Measurements from ENCODE around the gene SDHB. TPM values are rescaled to one million over a fixed set of nuclear protein-coding genes. Genes with fewer than 3 reads are reported as not detected.

SDHB gene
- polyA plus RNA-seq, 1 of the 3 experiments (the other 2 are of a cell fraction), result 128 TPM

DNA sequence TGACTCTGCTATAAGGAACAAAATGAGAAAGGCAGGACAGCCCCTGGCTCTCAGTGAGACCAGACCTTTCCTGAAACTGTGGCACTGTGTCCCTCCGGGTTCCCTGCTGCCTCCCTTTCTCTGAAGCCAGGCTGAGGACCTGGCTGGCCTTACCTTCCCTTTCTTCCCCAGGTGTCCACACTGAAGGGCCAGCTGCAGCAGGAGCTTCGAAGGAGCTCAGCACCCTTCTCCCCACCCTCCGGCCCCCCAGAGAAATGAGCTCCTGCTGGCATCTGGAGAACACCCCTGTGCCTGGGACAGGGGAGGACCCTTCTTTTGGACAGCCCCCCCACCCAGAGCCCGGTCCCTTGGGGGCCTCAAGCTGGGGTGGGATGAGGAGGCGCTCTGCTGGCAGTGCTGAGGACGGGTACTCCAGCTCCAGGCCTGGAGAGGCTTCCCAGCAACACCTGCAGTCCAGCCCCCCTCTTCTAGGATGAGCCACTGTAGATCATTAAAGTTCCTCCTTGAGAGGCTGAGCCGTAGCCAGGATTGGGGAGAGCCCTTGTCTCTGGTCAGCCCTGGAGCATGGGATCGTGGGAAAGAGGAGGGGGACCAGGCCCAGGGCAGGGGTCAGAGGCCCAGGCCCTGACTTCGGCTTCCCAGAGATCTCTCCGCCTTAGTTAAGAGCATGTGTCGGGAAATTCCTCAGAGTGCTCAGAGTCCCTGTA lies 81.5 kb downstream of the SDHB start:
- Histone ChIP-seq H4K20me1 (ENCODE audit: insufficient read depth) (peaks cover 30% of the 10 kb centered on the region), H3K27me3 (ENCODE audit: insufficient read depth) (no peaks in the 10 kb centered on the region), H3K79me2 (ENCODE audit: insufficient read depth) (peaks cover 21% of the 10 kb centered on the region), H3F3A (replicated peaks; ENCODE audit: insufficient read depth) (peaks cover 12% of the 10 kb centered on the region), H3K36me3 (replicated peaks in 1 of 2; ENCODE audit: control insufficient read depth in 1 of 2, insufficient read depth in 2 of 2, low read length in 1 of 2) (peaks cover 10 to 24% of the 10 kb centered on the region in 2 experiments), H3K4me3 (ENCODE audit: low read depth in 2 of 2, low read length in 1 of 2) (no peak overlapping the region), H3K27ac (ENCODE audit: low read depth in 2 of 2, low read length in 1 of 2) (peak overlapping the region in 1 of 2 experiments; percentile 22; a peak in 1 of 4 replicates), H3K9ac (no peak overlapping the region), H3K4me1 (ENCODE audit: control insufficient read depth in 1 of 2, insufficient read depth in 2 of 2, low read depth in 1 of 2, low read length in 1 of 2) (peaks cover 4 to 39% of the 10 kb centered on the region in 2 experiments; a peak in 2 of 4 replicates), H2AFZ (ENCODE audit: low read depth) (no peak overlapping the region), H3K9me2 (no peaks in the 10 kb centered on the region), H3K4me2 (no peak overlapping the region), H3K9me3 (no peaks in the 10 kb centered on the region)
- no peak for DNase-seq
- TF ChIP-seq, protein P1, sequence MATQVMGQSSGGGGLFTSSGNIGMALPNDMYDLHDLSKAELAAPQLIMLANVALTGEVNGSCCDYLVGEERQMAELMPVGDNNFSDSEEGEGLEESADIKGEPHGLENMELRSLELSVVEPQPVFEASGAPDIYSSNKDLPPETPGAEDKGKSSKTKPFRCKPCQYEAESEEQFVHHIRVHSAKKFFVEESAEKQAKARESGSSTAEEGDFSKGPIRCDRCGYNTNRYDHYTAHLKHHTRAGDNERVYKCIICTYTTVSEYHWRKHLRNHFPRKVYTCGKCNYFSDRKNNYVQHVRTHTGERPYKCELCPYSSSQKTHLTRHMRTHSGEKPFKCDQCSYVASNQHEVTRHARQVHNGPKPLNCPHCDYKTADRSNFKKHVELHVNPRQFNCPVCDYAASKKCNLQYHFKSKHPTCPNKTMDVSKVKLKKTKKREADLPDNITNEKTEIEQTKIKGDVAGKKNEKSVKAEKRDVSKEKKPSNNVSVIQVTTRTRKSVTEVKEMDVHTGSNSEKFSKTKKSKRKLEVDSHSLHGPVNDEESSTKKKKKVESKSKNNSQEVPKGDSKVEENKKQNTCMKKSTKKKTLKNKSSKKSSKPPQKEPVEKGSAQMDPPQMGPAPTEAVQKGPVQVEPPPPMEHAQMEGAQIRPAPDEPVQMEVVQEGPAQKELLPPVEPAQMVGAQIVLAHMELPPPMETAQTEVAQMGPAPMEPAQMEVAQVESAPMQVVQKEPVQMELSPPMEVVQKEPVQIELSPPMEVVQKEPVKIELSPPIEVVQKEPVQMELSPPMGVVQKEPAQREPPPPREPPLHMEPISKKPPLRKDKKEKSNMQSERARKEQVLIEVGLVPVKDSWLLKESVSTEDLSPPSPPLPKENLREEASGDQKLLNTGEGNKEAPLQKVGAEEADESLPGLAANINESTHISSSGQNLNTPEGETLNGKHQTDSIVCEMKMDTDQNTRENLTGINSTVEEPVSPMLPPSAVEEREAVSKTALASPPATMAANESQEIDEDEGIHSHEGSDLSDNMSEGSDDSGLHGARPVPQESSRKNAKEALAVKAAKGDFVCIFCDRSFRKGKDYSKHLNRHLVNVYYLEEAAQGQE (IDR thresholded peaks at IDR 0.05; ENCODE audit: low read depth, low read length), result no peak
- no peak for TF ChIP-seq RFX5 (IDR thresholded peaks at IDR 0.05; ENCODE audit: low read length)
- TF ChIP-seq, protein P2, sequence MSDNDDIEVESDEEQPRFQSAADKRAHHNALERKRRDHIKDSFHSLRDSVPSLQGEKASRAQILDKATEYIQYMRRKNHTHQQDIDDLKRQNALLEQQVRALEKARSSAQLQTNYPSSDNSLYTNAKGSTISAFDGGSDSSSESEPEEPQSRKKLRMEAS (IDR thresholded peaks at IDR 0.05; ENCODE audit: low read depth), result no peak
- TF ChIP-seq, protein P3, sequence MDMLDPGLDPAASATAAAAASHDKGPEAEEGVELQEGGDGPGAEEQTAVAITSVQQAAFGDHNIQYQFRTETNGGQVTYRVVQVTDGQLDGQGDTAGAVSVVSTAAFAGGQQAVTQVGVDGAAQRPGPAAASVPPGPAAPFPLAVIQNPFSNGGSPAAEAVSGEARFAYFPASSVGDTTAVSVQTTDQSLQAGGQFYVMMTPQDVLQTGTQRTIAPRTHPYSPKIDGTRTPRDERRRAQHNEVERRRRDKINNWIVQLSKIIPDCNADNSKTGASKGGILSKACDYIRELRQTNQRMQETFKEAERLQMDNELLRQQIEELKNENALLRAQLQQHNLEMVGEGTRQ (IDR thresholded peaks at IDR 0.05; ENCODE audit: borderline replicate concordance, low read depth, low read length), result no peak
- TF ChIP-seq FOSL2 (IDR thresholded peaks at IDR 0.05; ENCODE audit: borderline replicate concordance, low read depth), result no peak
- TF ChIP-seq RCOR1 (IDR thresholded peaks at IDR 0.05; ENCODE audit: low read length), result no peak
- TF ChIP-seq MXI1 (IDR thresholded peaks at IDR 0.05; ENCODE audit: low read depth, low read length), result no peak
- TF ChIP-seq, protein P4, sequence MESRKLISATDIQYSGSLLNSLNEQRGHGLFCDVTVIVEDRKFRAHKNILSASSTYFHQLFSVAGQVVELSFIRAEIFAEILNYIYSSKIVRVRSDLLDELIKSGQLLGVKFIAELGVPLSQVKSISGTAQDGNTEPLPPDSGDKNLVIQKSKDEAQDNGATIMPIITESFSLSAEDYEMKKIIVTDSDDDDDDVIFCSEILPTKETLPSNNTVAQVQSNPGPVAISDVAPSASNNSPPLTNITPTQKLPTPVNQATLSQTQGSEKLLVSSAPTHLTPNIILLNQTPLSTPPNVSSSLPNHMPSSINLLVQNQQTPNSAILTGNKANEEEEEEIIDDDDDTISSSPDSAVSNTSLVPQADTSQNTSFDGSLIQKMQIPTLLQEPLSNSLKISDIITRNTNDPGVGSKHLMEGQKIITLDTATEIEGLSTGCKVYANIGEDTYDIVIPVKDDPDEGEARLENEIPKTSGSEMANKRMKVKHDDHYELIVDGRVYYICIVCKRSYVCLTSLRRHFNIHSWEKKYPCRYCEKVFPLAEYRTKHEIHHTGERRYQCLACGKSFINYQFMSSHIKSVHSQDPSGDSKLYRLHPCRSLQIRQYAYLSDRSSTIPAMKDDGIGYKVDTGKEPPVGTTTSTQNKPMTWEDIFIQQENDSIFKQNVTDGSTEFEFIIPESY (IDR thresholded peaks at IDR 0.05; ENCODE audit: borderline replicate concordance, low read depth), result no peak
- TF ChIP-seq FOXM1 (IDR thresholded peaks at IDR 0.05; ENCODE audit: low read depth), result no peak
- no peak for TF ChIP-seq TAF1 (IDR thresholded peaks at IDR 0.05; ENCODE audit: borderline replicate concordance, low read depth, low read length)
- TF ChIP-seq JUND (IDR thresholded peaks at IDR 0.05), result no peak
- TF ChIP-seq GATA2 (CRISPR knock-in tag; IDR thresholded peaks at IDR 0.05), result no peak
- TF ChIP-seq SIN3A (IDR thresholded peaks at IDR 0.05; ENCODE audit: borderline replicate concordance, low read depth, low read length), result no peak
- no peak for TF ChIP-seq FOXJ3 (CRISPR knock-in tag; IDR thresholded peaks at IDR 0.05)
- TF ChIP-seq YY1 (IDR thresholded peaks at IDR 0.05; ENCODE audit: low read depth), result no peak
- TF ChIP-seq NFIC (IDR thresholded peaks at IDR 0.05; ENCODE audit: borderline replicate concordance), result no peak
- WGBS (ENCODE audit: low lambda C conversion rate), result 95% methylated on average over 9 of the region's 11 CpGs
- ChIA-PET CTCF (interaction anchor here (0.7 to 1.1 kb wide), 2 partner anchors 9 to 14 kb away, joined by 3 read pairs; no protein-coding TSS in a partner anchor), POLR2A (no interaction called here)
